HT1080 (cell line): Measurements from ENCODE around the gene ARID5B. TPM values are rescaled to one million over a fixed set of nuclear protein-coding genes. Genes with fewer than 3 reads are reported as not detected.

Experiments
- DNase-seq: peaks from one replicate; pipeline ENCODE4 v3.0.0-alpha.2; 2015; ENCODE audit warnings: low read depth
- total RNA-seq: library from RNA; depleted of rRNA; stranded (reverse); fragments of >200 nt; shearing (Covaris generic); gene quantifications from 2 replicates; pipeline ENCODE4 v1.2.3, GENCODE V29; 2014

Gene ARID5B
- total RNA-seq, 1 experiment from 2014 or later = 4.3 TPM

DNA sequence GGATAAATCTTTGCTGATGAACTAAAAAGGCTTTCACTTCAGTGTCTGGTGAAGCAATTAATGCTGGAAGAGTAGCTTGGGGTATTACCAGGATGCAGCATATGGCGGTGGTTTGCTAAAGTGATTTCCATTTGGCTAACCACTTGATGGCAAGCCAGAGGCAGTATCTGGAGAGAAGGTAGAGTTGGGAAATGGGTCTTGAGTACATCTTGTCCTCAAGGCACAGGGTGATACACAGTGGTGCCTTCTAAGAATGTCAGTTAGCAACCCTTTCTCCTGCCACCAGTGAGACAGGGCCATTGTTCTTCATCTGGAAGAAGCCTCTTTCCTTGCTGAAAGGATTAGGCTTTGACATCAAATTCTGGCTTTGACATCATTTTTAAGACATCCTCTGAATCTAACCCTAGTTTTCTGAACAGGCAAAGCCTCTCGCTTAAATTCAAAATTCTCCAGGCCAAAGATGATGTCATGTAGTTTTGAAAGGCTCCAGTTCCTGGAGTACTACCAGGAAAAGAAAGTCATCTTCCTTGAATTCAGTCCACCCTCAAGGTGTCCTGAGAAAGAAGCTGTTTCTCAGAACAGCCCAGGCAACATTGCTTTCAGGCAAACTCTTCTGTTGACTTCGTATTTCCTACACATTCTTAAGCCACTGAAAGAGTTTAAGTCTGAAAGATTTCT is 162.4 kb downstream of the ARID5B start:
- DNase-seq = no peak

DNA sequence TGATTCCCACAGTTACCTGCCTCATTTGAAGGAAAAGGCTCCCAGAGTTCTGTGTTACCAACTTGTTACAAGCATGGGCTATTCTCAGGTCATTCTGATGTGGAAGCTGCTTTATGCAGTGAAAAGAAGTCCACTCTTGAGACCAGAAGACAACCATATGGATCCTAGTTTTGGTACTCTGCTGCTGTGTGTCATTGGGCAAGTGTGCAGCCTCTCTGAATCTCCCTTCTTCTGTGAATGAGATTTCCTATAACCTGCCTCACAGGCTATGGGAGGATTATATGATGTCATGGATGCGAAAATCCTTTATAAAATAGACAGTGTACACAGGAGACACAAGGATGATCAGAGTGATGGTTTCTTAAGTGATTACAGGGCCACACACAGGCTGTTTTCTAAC is 166.1 kb downstream of the ARID5B start:
- no peak for DNase-seq

DNA sequence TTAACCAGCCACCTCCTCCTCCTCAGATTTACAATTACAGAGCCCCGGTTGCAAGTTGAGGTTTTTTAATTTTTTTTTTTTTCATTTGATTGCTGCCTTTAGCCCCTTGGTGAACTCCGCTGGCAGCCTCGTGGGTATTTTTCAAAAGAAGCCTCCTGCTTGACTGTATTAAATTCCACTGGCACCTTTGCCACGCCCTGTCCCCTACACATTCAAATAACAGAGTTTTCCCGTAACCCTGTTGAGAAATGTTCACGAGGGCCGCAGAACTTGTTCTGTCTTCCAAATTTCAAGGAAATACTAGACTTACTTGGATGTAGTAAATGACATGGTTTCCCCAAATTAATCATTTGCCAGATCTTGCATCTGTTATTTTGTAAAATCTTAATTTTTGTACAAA is 167.0 kb downstream of the ARID5B start:
- no peak for DNase-seq

DNA sequence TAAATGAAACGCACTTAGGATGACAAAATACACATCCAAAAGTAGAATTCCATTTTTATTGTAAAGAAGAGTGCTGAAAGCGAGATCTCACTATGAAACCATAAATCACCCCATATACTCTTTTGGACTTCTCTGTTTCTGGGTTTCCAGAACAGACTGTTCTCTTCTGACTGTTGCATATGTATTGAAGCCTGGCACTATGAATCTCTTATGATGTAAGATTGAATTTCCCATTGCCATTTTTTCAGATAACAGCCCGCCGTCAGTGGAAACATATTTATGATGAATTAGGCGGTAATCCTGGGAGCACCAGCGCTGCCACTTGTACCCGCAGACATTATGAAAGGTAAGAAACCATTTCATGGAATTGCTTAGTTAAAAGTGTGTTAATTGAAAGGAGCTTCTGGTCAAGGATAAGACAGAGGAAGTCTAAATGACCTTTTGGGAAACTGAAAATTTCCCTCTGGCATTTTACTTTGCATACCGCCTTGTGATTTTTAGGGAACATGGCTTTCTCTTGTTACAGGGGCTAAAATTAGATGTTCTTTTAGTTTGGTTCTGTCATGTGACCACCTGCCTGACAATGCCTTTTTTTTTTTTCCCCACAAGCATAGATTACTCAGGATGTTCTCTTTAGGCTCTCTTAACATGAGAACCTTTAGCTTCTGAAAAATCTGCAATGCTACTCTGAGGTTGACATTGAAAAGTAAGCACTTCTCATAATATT is 168.1 kb downstream of the ARID5B start:
- no peak for DNase-seq

DNA sequence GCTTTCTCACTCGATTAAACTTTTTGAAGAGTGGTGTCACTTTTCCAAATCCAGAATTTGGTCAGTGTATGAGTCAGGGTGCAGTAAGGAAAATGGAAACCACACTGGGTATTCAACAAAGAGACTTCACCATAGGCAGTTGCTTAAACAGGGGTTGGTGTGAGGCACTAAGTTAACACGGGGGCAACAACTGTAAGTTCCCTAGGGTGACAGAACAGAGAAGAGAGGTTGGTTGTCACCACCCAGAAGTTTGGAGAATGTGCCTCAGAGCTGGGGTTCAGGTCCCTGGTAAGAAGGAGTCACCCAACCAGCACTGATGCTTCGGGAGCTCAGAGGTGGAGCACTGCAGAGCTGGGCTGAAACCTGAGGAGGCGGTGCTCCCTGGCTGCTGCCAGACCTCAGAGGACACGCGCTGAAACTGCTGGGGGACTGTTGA is 170.4 kb downstream of the ARID5B start:
- DNase-seq = peak; percentile 45

DNA sequence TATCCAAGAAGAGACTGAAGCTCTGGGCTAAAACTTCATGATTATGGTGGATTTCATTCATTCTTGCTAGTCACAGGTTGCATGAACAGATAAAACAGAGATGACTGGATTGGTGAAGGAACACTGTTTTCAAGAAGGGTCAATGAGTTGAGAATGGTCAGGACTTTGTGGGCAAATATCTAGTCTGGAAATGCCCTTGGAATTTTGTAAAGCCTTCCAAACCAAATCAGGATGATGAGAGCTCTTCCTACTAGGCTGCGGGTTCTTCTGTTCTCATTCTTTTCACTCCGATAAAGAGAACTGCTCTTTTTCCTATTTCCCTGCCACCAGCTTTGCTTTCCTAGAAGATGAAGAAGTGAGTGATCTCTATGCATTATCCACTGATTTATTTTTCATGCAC is 171.4 kb downstream of the ARID5B start:
- no peak for DNase-seq

DNA sequence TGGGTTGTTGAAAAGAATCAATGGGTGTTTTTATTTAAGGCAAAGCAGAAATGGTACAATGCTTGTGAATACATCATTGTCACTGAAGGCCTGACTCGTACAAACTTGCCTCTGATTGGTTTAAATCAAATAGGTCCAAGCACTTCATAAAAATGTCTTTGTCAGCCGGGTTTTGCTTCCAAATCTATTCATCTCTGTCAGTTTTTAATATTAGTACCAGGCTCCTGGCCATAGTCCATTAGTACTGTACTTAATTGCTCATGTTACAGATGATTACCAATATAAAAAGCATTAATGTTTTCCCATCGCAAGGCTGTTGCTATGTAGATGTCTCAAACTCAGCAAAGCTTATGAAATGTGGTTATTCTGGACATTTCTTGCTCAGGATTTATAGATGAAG is 171.9 kb downstream of the ARID5B start:
- DNase-seq = no peak

DNA sequence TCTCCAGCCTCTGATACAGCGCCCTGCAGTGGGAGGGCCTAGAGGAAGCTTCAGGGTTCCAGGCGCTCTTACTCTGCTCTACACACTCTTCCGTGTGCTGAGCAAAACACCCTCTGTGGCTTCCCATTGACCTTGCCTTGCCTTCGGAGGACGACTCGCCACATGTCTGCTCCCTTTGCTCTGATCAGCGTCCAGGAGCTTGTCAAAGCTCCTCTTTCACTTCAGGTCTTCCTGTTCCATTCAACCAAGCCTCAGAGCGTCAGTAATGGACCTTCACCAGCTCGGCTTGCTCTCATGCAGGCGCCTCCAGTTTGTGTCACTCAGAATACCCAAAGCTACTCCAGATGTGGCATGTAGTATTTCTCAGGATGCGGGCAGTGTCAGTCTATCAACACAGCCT is 173.9 kb downstream of the ARID5B start:
- DNase-seq = no peak

DNA sequence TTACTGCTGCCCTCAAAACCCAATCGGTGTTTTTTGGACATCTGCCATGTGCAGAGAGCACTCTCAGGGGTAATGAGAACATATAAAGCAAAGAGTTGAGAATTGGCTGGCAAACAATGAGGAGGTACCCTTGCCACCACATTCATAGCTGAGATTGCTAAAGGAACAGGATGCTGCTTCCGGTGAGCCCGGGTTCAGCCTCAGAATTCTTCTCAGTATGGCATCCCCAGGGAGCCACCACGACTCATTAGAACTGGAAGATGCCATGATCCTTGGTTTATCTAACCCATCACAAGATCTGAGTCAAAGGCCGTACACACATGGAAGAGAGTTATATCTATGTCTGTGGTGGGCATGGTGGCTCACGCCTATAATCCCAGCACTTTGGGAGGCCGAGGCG is 174.4 kb downstream of the ARID5B start:
- no peak for DNase-seq

DNA sequence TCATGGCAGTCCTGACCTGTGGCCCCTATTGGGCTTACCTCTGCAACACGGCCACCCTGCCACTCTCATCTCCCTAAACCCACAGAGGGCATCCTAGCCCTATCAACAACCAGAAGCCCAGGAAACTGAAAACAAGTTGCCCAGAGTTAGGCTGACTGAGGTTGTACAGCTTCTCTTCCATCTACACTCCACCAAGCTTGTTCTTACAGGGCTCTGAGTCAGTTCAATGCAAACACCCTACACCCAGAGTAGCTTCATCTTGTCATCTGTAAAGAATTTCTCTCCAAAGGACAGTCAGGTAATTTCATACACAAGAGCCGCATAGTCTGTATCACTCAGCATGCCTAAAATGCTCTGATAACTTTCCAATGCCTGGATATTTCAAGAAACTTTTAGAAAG is 175.4 kb downstream of the ARID5B start:
- peak; percentile 90 for DNase-seq

DNA sequence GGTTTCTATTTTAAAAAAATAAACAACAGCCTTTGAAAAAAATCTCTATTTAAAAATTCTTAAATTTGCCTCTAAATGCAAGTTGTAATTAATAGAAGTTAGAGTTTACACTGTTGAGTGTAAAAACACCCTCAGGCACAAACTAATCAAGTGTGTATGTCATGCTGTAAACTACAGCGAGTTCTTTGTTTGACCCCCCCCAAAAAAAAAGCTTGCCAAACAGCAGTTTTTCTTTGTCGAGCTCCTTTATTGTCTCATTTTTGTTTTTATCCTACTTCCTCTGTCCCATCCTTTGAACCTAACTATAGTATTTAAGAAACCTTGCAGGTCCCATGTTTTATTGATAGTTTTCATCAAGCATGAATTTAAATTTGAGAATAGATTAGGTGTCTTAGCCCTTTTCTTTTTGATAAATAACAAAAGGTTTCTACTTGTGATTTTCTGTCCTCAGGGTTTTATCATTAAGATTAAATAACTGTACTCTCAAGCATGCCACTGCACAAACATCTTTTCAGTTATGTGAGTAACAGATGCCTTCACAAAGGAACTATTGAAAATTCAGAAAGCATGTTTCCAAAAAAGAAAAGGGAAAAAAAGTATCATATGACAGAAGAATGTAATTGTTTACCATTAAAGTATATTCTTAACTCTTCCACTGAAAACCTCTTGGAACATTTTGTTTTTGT is 176.0 kb downstream of the ARID5B start:
- DNase-seq = no peak

DNA sequence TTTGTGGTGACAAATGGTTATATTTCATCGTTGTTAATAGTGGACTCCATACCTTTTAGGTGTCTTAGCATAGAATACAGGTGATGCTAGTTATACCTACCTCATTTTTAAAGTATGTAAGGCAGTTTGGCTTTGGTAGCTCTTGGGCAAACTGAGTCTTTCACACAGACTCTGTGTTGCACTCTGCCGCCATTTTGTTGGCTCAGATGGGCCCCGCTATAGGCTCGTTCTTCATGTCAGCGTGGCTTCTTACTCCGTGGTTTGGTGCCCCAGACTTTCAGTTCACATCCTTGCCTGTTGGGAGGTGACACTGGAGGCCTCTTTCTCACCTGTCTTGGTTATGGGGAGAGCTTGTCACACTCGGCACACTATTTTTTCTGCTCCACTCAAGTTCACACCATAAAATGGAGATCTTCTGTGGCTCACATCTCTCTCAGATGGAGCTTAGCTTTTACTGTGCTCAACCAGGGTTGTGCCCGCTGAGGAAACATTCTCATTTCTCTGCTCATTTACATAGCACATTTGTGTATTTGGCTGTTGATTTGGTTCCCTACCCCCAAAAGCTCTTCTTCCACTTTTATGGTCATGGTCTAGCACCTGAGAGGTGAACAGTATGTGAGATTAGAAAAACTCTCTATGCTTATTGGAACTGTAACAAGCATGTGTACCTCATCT is 178.5 kb downstream of the ARID5B start:
- DNase-seq = no peak

DNA sequence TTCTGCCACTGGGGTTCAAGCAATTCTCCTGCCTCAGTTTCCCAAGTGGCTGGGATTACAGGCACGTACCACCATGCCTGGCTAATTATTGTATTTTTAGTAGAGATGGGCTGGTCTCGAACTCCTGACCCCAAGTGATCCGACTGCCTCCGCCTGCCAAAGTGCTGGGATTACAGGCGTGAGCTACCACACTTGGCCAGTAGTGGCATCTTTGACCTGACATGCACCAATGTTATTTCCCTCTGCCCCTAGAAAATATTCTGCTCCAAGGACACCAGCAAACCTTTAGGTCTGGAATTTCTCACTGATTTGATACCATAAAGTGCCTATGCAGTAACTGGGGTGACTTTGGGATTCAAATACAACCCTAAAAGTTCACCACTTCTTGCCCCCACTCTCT is 179.4 kb downstream of the ARID5B start:
- no peak for DNase-seq

DNA sequence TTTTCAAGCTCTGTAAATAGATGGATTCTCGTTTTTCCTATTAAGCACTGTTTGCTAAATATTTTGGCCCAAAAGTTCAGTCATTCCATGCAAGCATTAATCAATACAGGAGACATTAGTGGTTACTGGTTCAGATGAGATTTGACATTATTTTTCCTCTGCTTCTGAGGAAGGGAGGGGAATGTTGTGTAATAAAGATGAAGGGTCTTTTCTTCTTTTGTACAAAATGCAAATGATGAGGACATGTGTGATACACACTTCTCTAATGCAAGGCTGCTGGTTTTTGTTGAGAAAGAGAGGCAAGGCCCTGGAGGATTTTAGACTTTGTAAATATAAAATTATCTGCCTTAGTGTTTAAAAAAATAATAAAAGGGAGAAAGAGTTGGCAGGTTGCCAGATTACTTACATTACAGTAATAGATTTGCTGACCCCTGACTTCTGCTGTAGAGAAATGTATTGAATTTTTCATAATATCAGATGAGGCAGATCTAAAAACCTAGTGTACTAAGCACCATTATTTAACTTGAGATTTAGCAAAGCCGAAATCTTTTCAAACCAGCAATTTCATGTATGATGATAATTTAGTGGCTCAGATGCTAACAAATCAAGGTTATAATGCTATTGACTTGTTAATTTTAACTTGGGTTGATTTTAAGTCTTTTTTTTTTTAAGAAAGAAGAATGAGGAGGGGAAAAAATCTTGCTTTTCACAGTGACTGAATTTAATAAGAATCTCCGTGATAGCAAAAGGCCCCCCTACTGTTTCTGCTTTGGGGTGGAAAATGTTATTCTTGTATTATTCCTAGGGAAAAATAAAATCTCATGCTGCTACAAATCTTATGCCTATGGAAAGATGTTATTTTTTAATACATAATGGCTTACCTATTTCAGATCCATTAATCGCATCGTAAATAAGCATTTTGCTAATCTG is 180.1 kb downstream of the ARID5B start:
- no peak for DNase-seq

DNA sequence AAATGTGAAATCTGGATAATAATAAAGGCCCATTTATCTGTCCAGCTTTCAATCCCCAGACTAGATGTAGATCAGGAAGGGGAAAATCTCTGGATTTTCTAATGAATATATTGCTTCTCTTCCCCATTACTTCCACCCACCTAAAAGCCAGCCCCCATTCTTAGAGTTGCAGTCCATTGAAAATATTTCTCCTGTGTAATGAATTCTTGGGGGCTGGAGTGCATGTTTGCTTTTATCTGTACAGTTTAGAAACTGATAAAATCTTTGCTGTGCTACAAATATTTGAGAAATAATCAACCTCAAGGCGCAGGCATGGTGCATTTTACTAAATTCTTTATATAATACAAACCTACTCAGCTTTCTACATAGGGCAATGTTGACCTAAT is 180.8 kb downstream of the ARID5B start:
- DNase-seq = no peak

DNA sequence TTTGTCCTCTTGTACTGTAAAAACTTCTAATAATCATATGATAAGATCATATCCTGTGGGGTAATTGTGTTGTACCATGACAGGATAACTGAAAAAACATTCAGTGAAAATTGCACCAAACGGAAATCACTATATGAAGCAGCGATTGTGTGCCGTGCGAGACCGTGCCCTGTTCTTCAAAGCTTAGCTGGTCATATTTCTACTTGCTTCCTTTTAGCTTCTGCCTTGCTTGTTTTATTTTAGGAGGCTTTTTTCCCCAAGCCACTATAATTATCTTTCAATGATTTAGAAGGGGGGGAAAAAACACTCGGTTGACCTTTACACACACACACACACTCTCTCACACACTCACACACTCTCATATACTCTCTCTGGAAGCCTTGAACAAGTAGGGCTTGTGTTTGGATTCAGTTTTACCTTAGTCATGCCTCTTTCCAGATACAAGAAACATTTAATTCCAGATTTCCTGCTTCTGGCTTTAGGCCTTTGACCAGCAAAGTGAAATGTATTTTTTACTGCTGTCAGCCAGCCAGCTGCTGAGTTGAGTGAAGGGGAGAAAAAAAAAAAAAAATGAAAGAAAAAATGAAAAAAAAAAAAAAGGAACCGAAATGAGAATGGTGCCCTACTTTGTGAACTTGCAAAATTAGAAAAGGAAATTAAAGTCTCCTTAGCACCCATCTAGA is 181.4 kb downstream of the ARID5B start:
- DNase-seq = peak; percentile 21

DNA sequence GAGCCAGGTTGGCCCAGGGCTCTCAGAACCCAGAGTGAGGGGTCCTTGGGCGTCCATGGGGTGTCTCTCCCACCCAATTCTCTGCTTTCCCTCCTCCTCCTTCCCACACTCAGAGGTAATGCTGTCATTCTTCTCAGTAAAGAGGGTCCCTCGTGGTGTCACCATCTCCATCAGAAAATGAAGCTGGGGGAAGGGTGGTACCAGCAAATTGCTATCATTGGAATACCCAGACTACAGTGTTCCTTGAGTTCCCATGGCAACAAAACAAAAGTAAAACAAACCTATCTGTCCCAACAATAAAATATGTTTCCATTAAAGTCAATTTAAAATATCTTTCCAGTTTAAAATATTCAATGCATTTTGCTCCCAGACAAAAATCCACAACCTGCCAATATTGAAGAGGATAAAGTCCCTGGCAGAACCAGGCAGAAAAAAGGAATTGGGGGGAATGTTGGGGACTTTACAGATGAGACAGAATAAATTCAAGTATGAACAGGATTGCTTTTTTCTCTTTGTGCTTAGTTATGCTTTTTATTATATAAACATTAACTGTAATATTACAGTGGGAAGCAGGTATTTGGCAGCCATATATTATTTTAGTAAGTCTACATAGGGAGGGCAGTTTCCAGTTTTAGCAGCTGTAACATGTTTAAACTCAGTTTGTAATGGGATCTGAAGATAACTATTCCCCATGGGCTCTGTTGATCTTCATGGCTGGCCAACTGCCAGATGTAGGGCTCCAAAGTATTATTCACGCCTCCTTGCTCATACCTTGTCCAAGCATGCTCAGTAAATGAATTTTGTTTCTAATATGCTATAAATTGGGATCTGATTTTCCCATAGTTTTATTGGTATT is 182.1 kb downstream of the ARID5B start:
- no peak for DNase-seq

DNA sequence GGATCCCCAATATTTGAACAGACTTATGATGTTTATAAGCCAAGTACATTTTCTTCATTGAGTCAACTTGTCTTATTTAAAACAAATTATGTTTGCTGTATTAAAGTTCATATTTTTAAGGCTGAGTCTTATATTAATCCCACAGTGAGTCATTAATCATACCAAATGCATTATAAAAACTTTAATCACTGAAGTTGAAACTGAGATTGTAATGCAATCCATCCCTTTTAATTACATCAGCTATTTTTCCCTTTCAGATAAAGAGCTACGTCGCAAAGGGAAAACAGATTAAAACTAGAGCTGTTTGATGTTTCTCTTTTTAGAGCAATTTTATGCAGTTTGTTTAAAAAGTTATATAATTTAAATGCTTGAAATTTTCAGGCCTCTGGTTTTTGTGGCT is 183.0 kb downstream of the ARID5B start:
- no peak for DNase-seq

DNA sequence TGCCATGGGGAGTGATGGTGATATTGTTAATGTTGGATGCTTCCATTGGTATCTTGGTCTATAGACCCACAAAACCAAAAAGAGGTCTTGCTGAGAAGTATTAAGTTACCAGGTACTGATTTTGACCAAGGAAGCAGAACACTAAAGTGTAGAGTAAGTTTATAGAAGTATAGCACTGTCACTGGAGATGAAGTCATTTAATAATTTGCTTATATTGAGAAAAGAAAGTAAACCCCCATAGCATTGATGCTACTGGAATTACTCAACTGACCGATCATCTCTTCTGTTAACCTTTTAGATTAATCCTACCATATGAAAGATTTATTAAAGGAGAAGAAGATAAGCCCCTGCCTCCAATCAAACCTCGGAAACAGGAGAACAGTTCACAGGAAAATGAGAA is 183.9 kb downstream of the ARID5B start:
- no peak for DNase-seq
